Mucosa of stomach (tissue), 1 donor: ENCODE data around the gene PMF1.

Source experiments
- H3K27me3 ChIP-seq: one replicate; pipeline ENCODE4 v1.7.0; 2013; ENCODE audit warnings: mild to moderate bottlenecking, low read length; ENCODE audit not compliant: control insufficient read depth, insufficient read depth
- H3K36me3 ChIP-seq: one replicate; pipeline ENCODE4 v1.7.0; 2013; ENCODE audit warnings: low read length; ENCODE audit not compliant: control insufficient read depth, insufficient read depth
- H3K4me1 ChIP-seq: one replicate; pipeline ENCODE4 v1.7.0; 2013; ENCODE audit warnings: mild to moderate bottlenecking, low read length; ENCODE audit not compliant: control insufficient read depth, insufficient read depth
- H3K4me3 ChIP-seq: one replicate; pipeline ENCODE4 v1.7.0; 2013; ENCODE audit warnings: low read length
- H3K9ac ChIP-seq: one replicate; pipeline ENCODE4 v1.7.0; 2013; ENCODE audit warnings: mild to moderate bottlenecking, low read length, moderate library complexity
- H3K9me3 ChIP-seq: one replicate; pipeline ENCODE4 v1.7.0; 2013; ENCODE audit warnings: mild to moderate bottlenecking, low read length, moderate library complexity; ENCODE audit not compliant: control insufficient read depth
- donor health status: Pancreatic carcinoma.

PMF1 gene

DNA sequence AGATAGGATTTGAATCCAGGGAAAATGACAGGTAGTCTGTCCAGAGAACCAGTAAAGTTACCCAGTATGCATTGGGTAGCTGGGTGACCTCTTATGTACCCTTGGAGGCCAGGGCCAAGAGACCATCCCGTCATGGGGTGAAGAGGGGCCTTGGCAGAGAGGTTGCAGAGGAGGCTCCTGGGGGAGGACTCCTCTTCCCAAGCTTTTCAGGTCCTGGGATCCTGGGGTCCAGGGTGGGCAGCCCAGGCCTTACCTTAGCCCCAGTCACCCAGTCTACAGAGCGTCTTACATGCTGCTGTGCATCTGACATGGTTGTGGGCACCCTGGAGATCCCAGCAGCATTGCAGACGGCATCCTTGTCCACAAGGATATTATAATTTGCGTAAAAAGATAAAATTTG, 14.0 kb downstream of the PMF1 start:
- Histone ChIP-seq H3K9me3 (no peaks in the 10 kb centered on the region), H3K4me1 (peaks cover 6% of the 10 kb centered on the region), H3K9ac (no peak overlapping the region), H3K36me3 (no peaks in the 10 kb centered on the region), H3K4me3 (no peak overlapping the region), H3K27me3 (no peaks in the 10 kb centered on the region)

DNA sequence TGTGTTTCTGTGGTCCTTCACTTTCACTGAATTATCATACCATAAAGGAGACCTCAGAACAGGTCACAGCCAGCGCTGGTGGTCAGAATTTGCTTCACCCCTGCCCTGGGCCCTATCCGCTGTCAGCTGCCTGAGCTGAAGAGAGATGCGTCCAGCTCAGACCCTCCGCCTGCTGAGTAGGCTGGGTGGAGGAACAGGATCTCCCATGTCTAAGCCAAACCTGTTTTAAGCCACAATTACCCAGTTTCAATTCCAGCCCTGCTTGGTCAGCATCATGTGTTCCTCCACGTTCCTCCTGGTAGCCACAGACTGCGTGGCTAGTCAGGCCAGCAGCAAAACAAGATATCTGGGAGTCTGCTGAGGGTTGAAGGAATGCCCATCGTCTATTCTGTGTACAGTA, 15.7 kb downstream of the PMF1 start:
- Histone ChIP-seq H3K36me3 (no peaks in the 10 kb centered on the region), H3K9me3 (no peaks in the 10 kb centered on the region), H3K4me1 (peaks cover 6% of the 10 kb centered on the region), H3K4me3 (no peak overlapping the region), H3K27me3 (no peaks in the 10 kb centered on the region), H3K9ac (no peak overlapping the region)

DNA sequence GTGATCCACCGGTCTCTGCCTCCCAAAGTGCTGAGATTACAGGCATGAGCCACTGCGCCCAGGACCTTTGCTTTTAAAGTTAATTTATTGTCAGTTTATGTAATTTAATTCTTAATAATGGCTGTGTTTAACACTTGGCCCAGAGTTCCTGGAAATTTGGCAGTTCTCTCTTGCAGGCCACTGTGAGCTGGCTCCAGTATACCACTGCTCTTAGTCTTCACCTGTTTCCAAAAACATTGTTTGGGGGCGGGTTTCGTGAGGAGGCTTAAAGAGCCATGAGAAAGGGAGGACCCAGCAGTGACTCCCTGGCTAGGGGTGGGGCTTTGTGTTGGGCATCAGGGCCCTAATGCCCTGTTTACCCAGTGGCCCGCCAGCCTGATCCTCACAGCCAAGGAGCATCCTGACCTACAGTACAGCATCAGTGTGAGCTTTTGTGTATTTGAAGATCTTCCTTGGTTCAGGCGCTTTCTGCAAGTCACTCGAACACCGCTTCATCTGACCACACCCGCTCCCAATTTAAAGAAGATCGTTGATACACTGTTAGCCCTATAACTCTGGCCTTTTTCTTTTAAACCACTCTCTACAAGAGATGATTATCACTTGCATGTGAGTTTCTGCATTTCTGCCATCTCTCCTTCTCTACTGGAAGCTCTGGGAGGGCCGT, 17.1 kb downstream of the PMF1 start:
- Histone ChIP-seq H3K9me3 (no peaks in the 10 kb centered on the region), H3K9ac (no peak overlapping the region), H3K36me3 (no peaks in the 10 kb centered on the region), H3K4me3 (no peak overlapping the region), H3K27me3 (no peaks in the 10 kb centered on the region), H3K4me1 (peaks cover 6% of the 10 kb centered on the region)

DNA sequence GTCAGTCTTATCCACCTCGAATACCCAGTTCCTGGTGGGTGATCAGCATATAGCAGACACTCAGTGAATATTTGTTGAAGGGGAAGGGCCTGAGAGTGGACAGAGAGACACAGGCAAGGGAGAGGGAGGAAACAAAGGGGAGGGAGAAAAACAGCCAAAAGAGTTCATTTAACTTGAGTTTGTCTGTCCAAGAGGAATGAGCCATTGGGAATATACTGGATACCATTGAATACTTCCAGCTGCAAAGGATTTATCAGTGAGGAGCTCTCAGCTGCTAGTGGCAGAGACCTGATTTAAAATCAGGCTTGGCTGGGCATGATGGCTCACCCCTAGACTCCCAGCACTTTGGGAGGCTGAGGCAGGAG, 17.6 kb downstream of the PMF1 start:
- Histone ChIP-seq H3K9me3 (no peaks in the 10 kb centered on the region), H3K4me3 (no peak overlapping the region), H3K9ac (no peak overlapping the region), H3K4me1 (peaks cover 2% of the 10 kb centered on the region), H3K36me3 (no peaks in the 10 kb centered on the region), H3K27me3 (no peaks in the 10 kb centered on the region)

- no peaks in the 10 kb centered on the region for H3K9me3 ChIP-seq
- no peak overlapping the region for H3K9ac ChIP-seq
- H3K27me3 ChIP-seq: no peaks in the 10 kb centered on the region
- no peak overlapping the region for H3K4me3 ChIP-seq
- H3K36me3 ChIP-seq: no peaks in the 10 kb centered on the region
- H3K4me1 ChIP-seq: no peaks in the 10 kb centered on the region
These were observed 19.5 kb downstream of the PMF1 start for GRCh38 chr1:156232201-156232894.

GRCh38 chr1:156233426-156234127, 20.8 kb downstream of the PMF1 start:
- Histone ChIP-seq H3K9ac (no peak overlapping the region), H3K4me3 (no peak overlapping the region), H3K4me1 (no peaks in the 10 kb centered on the region), H3K9me3 (no peaks in the 10 kb centered on the region), H3K36me3 (no peaks in the 10 kb centered on the region), H3K27me3 (no peaks in the 10 kb centered on the region)

DNA sequence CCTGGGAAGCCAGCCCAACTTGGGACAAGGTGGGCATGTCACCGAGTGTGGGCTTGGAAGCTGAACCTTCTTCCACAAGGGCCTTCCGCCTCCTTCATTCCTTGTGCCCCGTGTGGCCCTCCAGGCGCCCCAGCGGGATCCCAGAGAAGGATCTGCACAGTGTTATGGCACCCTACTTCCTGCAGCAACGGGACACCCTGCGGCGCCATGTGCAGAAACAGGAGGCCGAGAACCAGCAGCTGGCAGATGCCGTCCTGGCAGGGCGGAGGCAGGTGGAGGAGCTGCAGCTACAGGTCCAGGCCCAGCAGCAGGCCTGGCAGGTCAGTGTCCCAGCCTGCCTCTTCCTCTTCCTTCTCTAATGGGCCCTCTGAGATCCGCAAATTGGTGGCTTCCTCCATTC, 23.4 kb downstream of the PMF1 start:
- Histone ChIP-seq H3K27me3 (no peaks in the 10 kb centered on the region), H3K4me1 (no peaks in the 10 kb centered on the region), H3K4me3 (no peak overlapping the region), H3K9me3 (no peaks in the 10 kb centered on the region), H3K36me3 (no peaks in the 10 kb centered on the region), H3K9ac (no peak overlapping the region)

DNA sequence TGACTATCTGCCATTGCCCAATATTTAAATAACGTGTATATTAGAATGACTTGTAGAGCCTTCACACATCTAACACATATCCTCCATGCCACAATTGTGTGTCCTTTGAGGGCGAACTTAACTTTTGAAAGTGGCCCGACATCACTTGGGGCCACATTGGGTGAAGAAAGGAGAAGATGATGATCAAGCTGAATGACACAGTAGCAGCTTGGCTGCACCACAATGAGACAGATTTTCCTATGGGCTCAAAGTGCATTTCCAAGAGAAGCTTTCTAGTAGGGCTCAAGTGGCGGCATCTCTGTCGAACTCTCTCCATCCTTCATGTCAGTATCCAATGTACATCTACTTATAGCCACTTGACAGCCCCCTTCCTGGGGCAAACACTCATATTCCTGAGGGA, 25.4 kb downstream of the PMF1 start:
- Histone ChIP-seq H3K4me3 (no peak overlapping the region), H3K36me3 (no peaks in the 10 kb centered on the region), H3K4me1 (no peaks in the 10 kb centered on the region), H3K9ac (no peak overlapping the region), H3K9me3 (no peaks in the 10 kb centered on the region), H3K27me3 (no peaks in the 10 kb centered on the region)

DNA sequence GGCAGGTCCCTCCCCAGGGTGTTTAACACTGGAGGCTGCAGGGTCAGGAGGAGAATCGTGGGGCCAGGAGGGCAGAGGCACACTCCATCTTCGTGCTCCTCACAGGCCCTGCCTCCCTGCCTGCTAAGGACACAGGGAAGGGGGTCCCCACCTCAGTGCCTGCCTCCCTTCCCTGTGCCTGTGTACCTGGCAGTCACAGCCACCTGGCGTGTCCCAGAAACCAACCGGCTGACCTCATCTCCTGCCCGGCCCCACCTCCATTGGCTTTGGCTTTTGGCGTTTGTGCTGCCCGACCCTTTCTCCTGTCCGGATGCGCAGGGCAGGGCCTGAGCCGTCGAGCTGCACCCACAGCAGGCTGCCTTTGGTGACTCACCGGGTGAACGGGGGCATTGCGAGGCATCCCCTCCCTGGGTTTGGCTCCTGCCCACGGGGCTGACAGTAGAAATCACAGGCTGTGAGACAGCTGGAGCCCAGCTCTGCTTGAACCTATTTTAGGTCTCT, 28.6 kb downstream of the PMF1 start:
- no peaks in the 10 kb centered on the region for H3K36me3 ChIP-seq
- H3K4me1 ChIP-seq: peaks cover 14% of the 10 kb centered on the region
- no peak overlapping the region for H3K9ac ChIP-seq
- H3K9me3 ChIP-seq: no peaks in the 10 kb centered on the region
- H3K4me3 ChIP-seq: no peak overlapping the region
- H3K27me3 ChIP-seq: peaks cover 16% of the 10 kb centered on the region

DNA sequence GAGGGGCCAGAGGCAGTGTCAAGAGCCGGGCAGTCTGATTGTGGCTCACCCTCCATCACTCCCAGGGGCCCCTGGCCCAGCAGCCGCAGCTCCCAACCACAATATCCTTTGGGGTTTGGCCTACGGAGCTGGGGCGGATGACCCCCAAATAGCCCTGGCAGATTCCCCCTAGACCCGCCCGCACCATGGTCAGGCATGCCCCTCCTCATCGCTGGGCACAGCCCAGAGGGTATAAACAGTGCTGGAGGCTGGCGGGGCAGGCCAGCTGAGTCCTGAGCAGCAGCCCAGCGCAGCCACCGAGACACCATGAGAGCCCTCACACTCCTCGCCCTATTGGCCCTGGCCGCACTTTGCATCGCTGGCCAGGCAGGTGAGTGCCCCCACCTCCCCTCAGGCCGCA, 29.1 kb downstream of the PMF1 start, which contains the start of gene BGLAP:
Gene BGLAP, plus strand, starts transcription at position 259 of the 400 bp plus-strand sequence. Its CDS starts 48 bp downstream, at position 307.
- H3K27me3 ChIP-seq: peaks cover 22% of the 10 kb centered on the region
- no peaks in the 10 kb centered on the region for H3K36me3 ChIP-seq
- peaks cover 20% of the 10 kb centered on the region for H3K4me1 ChIP-seq
- H3K9me3 ChIP-seq: no peaks in the 10 kb centered on the region
- H3K9ac ChIP-seq: no peak within 1 kb of the TSS
- no peak within 1 kb of the TSS for H3K4me3 ChIP-seq

DNA sequence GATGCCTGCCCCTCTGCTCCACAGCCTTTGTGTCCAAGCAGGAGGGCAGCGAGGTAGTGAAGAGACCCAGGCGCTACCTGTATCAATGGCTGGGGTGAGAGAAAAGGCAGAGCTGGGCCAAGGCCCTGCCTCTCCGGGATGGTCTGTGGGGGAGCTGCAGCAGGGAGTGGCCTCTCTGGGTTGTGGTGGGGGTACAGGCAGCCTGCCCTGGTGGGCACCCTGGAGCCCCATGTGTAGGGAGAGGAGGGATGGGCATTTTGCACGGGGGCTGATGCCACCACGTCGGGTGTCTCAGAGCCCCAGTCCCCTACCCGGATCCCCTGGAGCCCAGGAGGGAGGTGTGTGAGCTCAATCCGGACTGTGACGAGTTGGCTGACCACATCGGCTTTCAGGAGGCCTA, 29.9 kb downstream of the PMF1 start:
- peaks cover 27% of the 10 kb centered on the region for H3K4me1 ChIP-seq
- peaks cover 27% of the 10 kb centered on the region for H3K27me3 ChIP-seq
- no peaks in the 10 kb centered on the region for H3K9me3 ChIP-seq
- H3K9ac ChIP-seq: no peak overlapping the region
- no peaks in the 10 kb centered on the region for H3K36me3 ChIP-seq
- no peak overlapping the region for H3K4me3 ChIP-seq

DNA sequence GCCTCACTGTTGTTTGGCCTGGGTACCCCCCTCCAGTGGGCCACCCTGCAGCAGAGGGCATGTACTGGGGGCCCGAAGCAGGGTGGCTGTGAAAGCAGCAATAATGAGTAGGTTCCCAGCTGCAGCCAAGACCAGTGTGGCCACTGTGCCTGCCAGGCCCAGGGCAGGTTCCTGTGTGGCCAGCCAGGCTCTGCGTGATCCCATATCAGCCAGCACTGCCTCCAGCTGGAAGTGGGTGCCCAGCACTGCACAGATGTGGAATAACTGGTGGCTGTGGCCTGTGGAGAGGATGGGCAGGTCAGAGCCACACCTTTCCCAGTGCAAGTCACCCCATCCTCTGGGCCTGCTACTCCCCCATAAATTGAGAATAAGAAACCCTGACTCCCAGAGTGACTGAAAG, 31.3 kb downstream of the PMF1 start:
- no peak overlapping the region for H3K9ac ChIP-seq
- no peak overlapping the region for H3K4me3 ChIP-seq
- H3K4me1 ChIP-seq: peaks cover 32% of the 10 kb centered on the region
- peaks cover 27% of the 10 kb centered on the region for H3K27me3 ChIP-seq
- H3K36me3 ChIP-seq: no peaks in the 10 kb centered on the region
- H3K9me3 ChIP-seq: no peaks in the 10 kb centered on the region
